GM12872 (cell line): Measurements from ENCODE around the gene EXOC6B.

Source experiments
- TF ChIP-seq, protein P1 (sequence below): IDR thresholded peaks from 3 replicates; pipeline ENCODE4 v1.5.1; 2011; ENCODE audit warnings: low read depth, mild to moderate bottlenecking, low read length, moderate library complexity; ENCODE audit not compliant: insufficient read depth

Gene EXOC6B

DNA sequence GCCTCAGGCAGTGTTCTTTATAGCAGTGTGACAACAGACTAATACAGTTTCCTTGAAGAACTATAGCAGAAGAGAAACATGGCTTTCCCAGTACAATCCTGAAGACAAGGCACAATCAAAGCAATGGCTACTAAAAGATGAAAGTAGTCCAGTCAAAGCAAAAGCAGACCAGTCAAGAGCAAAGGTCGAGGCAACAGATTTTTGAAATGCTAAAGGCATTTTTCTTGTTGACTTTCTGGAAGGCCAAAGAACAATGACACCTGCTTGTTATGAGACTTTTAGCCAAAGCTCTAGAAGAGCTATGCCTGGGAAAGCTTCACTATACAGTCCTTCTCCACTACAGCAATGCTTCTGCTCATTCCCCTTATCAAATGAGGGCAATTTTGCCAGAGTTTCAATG lies 269.9 kb downstream of the EXOC6B start:
- TF ChIP-seq, protein P1, sequence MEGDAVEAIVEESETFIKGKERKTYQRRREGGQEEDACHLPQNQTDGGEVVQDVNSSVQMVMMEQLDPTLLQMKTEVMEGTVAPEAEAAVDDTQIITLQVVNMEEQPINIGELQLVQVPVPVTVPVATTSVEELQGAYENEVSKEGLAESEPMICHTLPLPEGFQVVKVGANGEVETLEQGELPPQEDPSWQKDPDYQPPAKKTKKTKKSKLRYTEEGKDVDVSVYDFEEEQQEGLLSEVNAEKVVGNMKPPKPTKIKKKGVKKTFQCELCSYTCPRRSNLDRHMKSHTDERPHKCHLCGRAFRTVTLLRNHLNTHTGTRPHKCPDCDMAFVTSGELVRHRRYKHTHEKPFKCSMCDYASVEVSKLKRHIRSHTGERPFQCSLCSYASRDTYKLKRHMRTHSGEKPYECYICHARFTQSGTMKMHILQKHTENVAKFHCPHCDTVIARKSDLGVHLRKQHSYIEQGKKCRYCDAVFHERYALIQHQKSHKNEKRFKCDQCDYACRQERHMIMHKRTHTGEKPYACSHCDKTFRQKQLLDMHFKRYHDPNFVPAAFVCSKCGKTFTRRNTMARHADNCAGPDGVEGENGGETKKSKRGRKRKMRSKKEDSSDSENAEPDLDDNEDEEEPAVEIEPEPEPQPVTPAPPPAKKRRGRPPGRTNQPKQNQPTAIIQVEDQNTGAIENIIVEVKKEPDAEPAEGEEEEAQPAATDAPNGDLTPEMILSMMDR = no peak

DNA sequence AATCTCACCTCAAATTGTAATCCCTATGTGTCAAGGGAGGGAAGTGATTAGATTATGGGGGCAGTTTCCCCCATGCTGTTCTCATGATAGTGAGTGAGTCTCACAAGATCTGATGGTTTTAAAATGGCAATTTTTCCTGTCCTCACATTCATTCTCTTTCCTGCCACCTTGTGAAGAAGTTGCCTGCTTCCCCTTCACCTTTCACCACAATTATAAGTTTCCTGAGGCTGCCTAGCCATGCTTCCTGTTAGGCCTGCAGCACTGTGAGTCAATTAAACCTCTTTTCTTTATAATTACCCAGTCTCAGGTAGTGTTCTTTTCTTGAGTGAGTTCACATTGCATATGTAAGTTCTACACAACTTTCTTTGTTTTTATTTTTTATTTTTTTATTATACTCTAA lies 271.5 kb downstream of the EXOC6B start:
- TF ChIP-seq, protein P1 = no peak

DNA sequence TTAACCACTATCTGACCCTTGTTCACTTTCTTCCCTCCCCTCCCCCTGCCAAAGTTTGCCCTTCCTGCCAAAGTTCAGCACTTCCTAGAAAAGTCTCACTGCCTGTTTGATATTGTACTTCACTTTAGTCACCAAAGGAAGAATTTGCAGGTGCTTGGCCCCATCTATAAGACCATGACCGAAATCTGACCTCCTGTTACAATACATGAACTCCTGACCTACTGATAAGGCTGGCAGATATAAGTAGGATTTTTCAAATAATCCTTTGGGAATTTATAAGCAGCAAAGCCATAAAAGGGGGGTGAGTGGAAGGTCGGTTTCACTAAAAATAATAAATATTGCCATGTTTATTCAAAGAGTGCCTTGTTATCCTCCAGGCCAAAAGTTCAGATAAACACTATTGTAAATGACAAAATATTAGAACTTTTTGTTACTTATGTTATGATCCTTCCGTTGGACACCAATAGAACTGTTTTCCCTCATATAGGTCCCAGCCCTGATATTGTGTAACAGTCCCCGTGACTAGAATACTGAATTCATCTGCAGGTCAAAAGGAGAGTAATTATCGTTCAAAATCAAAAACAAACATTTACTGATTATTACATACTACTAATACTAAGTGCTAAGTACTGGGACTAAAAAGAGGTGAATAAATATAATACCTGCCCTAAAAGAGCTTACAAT lies 277.6 kb downstream of the EXOC6B start:
- TF ChIP-seq, protein P1 = no peak

DNA sequence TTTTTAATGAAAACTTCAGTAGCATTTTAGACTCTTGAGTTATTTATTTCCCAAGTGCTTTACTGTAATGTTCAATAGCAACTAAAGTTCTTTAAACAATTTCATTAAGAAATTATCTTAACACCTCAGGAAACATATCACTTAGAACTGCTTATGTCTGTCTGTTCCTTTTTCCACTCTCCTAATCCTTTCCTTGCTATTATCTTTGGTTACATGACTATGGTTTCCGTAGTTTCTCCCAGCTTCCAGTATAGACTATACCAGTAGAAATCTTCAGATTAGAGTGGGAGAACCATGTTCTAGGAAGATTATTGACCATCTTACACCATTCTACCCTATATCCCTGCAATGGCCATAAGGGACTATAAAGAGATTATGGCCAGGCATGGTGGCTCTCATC lies 280.0 kb downstream of the EXOC6B start:
- TF ChIP-seq, protein P1 = no peak

DNA sequence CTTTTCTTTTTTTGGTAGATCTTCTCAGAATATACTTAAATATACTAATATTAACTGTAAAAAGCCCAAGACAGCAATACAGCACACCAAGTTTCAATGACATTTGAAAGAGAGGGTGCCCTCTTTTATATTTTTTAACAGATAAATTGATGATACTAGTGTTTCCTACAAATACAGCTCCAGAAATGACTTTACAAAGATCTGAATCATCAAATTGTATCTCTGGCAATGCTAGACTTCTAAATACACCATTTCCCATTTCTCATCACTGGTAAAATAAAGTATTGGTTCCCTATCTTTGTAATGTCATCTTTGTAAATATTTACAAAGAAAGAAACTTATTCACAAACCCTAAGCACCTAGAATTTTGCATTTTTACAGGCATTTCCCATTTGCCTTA lies 281.3 kb downstream of the EXOC6B start:
- TF ChIP-seq, protein P1 = no peak

DNA sequence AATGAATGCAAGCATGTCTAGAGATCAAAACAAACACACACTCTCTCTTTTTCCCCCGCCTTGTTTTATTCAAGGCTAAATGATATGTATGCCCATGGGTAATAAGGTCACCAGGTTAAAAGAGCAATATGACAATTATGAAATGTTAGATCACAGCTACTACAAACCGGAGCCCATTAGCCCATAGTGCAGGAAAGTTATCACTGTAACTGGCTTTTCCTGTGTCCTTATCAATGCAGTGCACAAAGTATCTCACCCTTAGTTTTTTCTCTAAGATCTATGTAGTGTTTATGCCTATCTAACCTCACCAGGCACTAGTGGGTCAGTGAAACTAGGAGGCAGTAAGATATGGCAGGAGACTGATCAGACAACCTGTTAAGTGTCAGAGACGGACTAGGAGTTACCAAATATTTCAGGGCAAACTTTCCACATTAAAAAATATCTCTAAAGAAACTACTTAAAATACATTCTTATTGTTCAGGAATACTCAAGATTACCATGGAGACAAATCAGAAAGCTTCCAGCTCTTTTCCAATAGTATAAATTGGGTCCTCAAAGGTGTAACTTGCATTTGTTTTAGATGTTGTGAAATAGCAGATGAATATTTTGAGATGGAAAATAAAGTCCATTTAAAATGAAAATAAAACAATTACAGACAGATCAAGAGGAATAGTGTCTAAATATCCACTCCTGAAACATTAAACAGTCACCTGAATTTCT lies 282.2 kb downstream of the EXOC6B start:
- TF ChIP-seq, protein P1 = no peak

DNA sequence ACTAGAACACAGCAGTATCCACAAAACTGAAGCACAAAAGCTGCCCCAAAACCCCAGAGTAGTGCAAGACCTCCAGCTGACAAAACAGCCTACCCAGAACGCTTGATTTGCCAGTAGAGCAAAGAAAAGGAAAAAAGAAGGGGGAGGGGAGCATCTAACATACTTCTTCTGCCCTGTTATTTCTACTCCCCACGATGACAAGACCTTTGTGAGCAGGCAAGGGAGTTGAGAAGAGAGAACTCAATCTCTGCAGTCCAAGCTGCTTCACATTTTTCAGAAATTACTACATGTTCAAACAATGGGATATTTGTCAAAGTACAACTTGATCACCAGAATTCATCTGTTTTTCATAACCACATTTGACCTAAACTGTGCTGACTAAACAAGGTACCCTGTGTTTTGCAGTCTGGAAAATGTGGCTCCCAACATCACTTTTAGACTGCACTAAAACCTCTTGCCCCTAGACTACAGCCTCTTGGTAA lies 286.7 kb downstream of the EXOC6B start:
- TF ChIP-seq, protein P1 = no peak
